NB4 (cell line): Measurements from ENCODE around the gene VAV2.

Experiments used
- CTCF ChIP-seq: IDR thresholded peaks from one replicate; pipeline ENCODE4 v1.5.1; 2012; ENCODE audit warnings: low read depth, low read length
- MAX ChIP-seq: IDR thresholded peaks from 2 replicates; pipeline ENCODE4 v1.6.1; 2011; ENCODE audit warnings: low read depth, low read length
- MYC ChIP-seq: IDR thresholded peaks from 2 replicates; pipeline ENCODE4 v1.6.1; 2011; ENCODE audit warnings: low read depth, low read length
- POLR2A ChIP-seq: IDR thresholded peaks from 2 replicates; pipeline ENCODE4 v1.6.1; 2011; ENCODE audit warnings: mild to moderate bottlenecking; ENCODE audit not compliant: insufficient read length; ENCODE audit errors: extremely low read depth

- no peak for TF ChIP-seq CTCF
- TF ChIP-seq POLR2A, result no peak
- no peak for TF ChIP-seq MAX
- TF ChIP-seq MYC, result no peak
Measured at GRCh38 chr9:133830310-133830709, 161.8 kb downstream of the VAV2 start.
